GM19351 (cell line): ENCODE measurements around the gene ETV6.

Experiments used
- ATAC-seq: cut with Tn5 transposase; IDR thresholded peaks from one replicate; pipeline ENCODE4 v1.9.1; 2021; ENCODE audit warnings: mild to moderate bottlenecking, moderate library complexity; ENCODE audit not compliant: unreplicated experiment

Gene ETV6

GRCh38 chr12:11689591-11690186 lies 40.2 kb downstream of the ETV6 start:
- ATAC-seq = no peak

GRCh38 chr12:11693067-11693466 lies 43.6 kb downstream of the ETV6 start:
- no peak for ATAC-seq

GRCh38 chr12:11693601-11694000 lies 44.1 kb downstream of the ETV6 start:
- ATAC-seq = no peak

- ATAC-seq = no peak
Measured at GRCh38 chr12:11694528-11694927, 45.1 kb downstream of the ETV6 start.

- ATAC-seq = no peak
Measured at GRCh38 chr12:11695321-11695720, 45.8 kb downstream of the ETV6 start.

- ATAC-seq = no peak
Measured at GRCh38 chr12:11696084-11696483, 46.6 kb downstream of the ETV6 start.

GRCh38 chr12:11697131-11697530 lies 47.7 kb downstream of the ETV6 start:
- ATAC-seq = no peak

GRCh38 chr12:11697670-11698387 lies 48.4 kb downstream of the ETV6 start:
- ATAC-seq = no peak

- ATAC-seq = no peak
Measured at GRCh38 chr12:11698729-11699128, 49.3 kb downstream of the ETV6 start.

- no peak for ATAC-seq
Measured at GRCh38 chr12:11701433-11701832, 52.0 kb downstream of the ETV6 start.

- ATAC-seq = peak; percentile 58
Measured at GRCh38 chr12:11702959-11703358, 53.5 kb downstream of the ETV6 start.

- ATAC-seq = no peak
Measured at GRCh38 chr12:11703378-11703777, 53.9 kb downstream of the ETV6 start.

- ATAC-seq = no peak
Measured at GRCh38 chr12:11704089-11704488, 54.6 kb downstream of the ETV6 start.

- no peak for ATAC-seq
Measured at GRCh38 chr12:11705010-11705409, 55.5 kb downstream of the ETV6 start.

- no peak for ATAC-seq
Measured at GRCh38 chr12:11706509-11707379, 57.3 kb downstream of the ETV6 start.

- no peak for ATAC-seq
Measured at GRCh38 chr12:11707535-11707934, 58.1 kb downstream of the ETV6 start.

GRCh38 chr12:11709513-11709912 lies 60.0 kb downstream of the ETV6 start:
- ATAC-seq = no peak

GRCh38 chr12:11710431-11710830 lies 61.0 kb downstream of the ETV6 start:
- ATAC-seq = no peak

- ATAC-seq = no peak
Measured at GRCh38 chr12:11710906-11711305, 61.4 kb downstream of the ETV6 start.

- no peak for ATAC-seq
Measured at GRCh38 chr12:11711651-11712327, 62.3 kb downstream of the ETV6 start.

- ATAC-seq = no peak
Measured at GRCh38 chr12:11712491-11712890, 63.0 kb downstream of the ETV6 start.
